PFSK-1 (cell line): ENCODE measurements around the gene TK1.

Experiments used
- FOXP2 ChIP-seq: optimal IDR thresholded peaks from 2 replicates; pipeline ENCODE3; 2011; ENCODE audit warnings: borderline replicate concordance, control low read depth, inconsistent platforms; ENCODE audit not compliant: insufficient read depth; ENCODE audit errors: extremely low read length, extremely low read depth
- POLR2AphosphoS5 ChIP-seq: IDR thresholded peaks from 2 replicates; pipeline ENCODE4 v1.6.1; 2012; ENCODE audit warnings: low read depth, mild to moderate bottlenecking, control low read depth, low read length, moderate library complexity
- REST ChIP-seq, 2 experiments: IDR thresholded peaks; 2 replicates each; pipeline versions ENCODE4 v1.6.1 to v1.8.0; 2011 to 2012; ENCODE audit warnings: low read depth in 2 of 2, low read length in 2 of 2, control low read depth in 1 of 2, inconsistent platforms in 1 of 2, mild to moderate bottlenecking in 1 of 2, moderate library complexity in 1 of 2; ENCODE audit not compliant: insufficient read depth in 1 of 2
- SIN3A ChIP-seq: IDR thresholded peaks from 2 replicates; pipeline ENCODE4 v1.6.1; 2012; ENCODE audit warnings: mild to moderate bottlenecking, low read length, moderate library complexity, borderline replicate concordance; ENCODE audit not compliant: insufficient read depth
- TAF1 ChIP-seq: IDR thresholded peaks from 2 replicates; pipeline ENCODE4 v1.6.1; 2012; ENCODE audit warnings: low read length, control low read depth, borderline replicate concordance; ENCODE audit not compliant: insufficient read depth

GRCh38 chr17:78128551-78129350 lies 58.1 kb downstream of the TK1 start, which contains the start of gene TMC6:
- TF ChIP-seq POLR2AphosphoS5 (no peak), REST (IDR thresholded peaks at IDR 0.05; ENCODE audit: insufficient read depth in 1 of 2, low read depth in 2 of 2, low read length in 2 of 2) (no peak), TAF1 (no peak), SIN3A (no peak; the same call in 1 of the 2 replicates), FOXP2 (no peak)
